Activated CD4-positive, alpha-beta memory T cell treated with anti-CD3 and anti-CD28 coated beads, Interleukin-2, amount 10 ng/mL, durations not matched to agents 7 days and 5 days (primary cell): ENCODE measurements around the gene FMNL2. TPM values are rescaled to one million over a fixed set of nuclear protein-coding genes. Genes with fewer than 3 reads are reported as not detected.

Experiments
- CTCF ChIA-PET: fragments of 350-600 bp; sonication (Branson Sonifier 250); formaldehyde crosslinking; loops from one replicate; lab custom pipeline; 2021; ENCODE audit warnings: antibody characterized with exemption, inconsistent platforms; lab: Charles Lee
- POLR2A ChIA-PET: fragments of 350-600 bp; sonication (Branson Sonifier 250); formaldehyde crosslinking; loops from one replicate; lab custom pipeline; 2021; ENCODE audit warnings: antibody characterized with exemption; lab: Charles Lee
- DNase-seq: peaks from one replicate; pipeline ENCODE4 v3.0.0-alpha.2; 2020
- H3K27ac Mint-ChIP-seq: one replicate; pipeline ENCODE4 v1.8.0; 2021; ENCODE audit warnings: mild to moderate bottlenecking, mixed read lengths
- H3K27me3 Mint-ChIP-seq: one replicate; pipeline ENCODE4 v1.8.0; 2021; ENCODE audit warnings: mixed read lengths
- H3K36me3 Mint-ChIP-seq: one replicate; pipeline ENCODE4 v1.8.0; 2021; ENCODE audit warnings: low read depth, mixed read lengths
- H3K4me1 Mint-ChIP-seq: one replicate; pipeline ENCODE4 v1.8.0; 2021; ENCODE audit warnings: mixed read lengths
- H3K4me3 Mint-ChIP-seq: one replicate; pipeline ENCODE4 v1.8.0; 2021; ENCODE audit warnings: mild to moderate bottlenecking, mixed read lengths
- H3K9me3 Mint-ChIP-seq: one replicate; pipeline ENCODE4 v1.8.0; 2021; ENCODE audit warnings: mixed read lengths
- total RNA-seq, 2 experiments: library from RNA; stranded (reverse); gene quantifications; one replicate each; pipeline ENCODE4 v1.2.3, GENCODE V29; 2021

FMNL2 gene
- total RNA-seq, 2 experiments from 2014 or later: 1.0 to 1.1 TPM

- DNase-seq: no peak
- H3K4me3 Mint-ChIP-seq: no peak overlapping the region
- ChIA-PET CTCF (interaction anchor here (1.3 kb wide), 1 partner anchor 18 kb away, joined by 5 read pairs; no protein-coding TSS in a partner anchor), POLR2A (no interaction called here)
- no peaks in the 10 kb centered on the region for H3K9me3 Mint-ChIP-seq
- peaks cover 2% of the 10 kb centered on the region for H3K4me1 Mint-ChIP-seq
- H3K27ac Mint-ChIP-seq: no peak overlapping the region
- no peaks in the 10 kb centered on the region for H3K36me3 Mint-ChIP-seq
- peaks cover 2% of the 10 kb centered on the region for H3K27me3 Mint-ChIP-seq
Measured at GRCh38 chr2:152618193-152618564, 283.2 kb downstream of the FMNL2 start.

GRCh38 chr2:152620208-152620607 is 285.2 kb downstream of the FMNL2 start:
- H3K36me3 Mint-ChIP-seq: no peaks in the 10 kb centered on the region
- H3K27ac Mint-ChIP-seq: no peak overlapping the region
- peaks cover 2% of the 10 kb centered on the region for H3K27me3 Mint-ChIP-seq
- H3K9me3 Mint-ChIP-seq: no peaks in the 10 kb centered on the region
- ChIA-PET POLR2A (no interaction called here), CTCF (no interaction called here)
- DNase-seq: no peak
- peaks cover 1% of the 10 kb centered on the region for H3K4me1 Mint-ChIP-seq
- H3K4me3 Mint-ChIP-seq: no peak overlapping the region

DNA sequence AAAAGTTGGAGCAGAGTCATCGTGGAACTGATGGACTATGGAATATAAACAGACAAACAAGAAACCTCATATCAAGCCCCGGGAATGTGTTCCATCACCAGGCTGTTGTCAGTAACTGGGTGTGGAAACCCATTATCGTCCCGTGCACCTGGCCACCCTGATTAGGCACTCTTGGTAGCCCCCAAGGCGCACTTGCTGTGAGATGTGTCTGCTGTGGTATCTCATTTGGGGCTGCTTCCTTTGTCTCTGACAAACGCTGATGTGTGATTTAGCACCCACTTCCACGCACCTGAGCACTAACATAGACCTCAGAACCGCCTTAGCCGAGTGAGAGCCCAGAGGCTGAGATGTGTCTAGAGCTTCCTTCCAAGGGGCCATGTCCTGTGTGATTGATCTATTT is 286.0 kb downstream of the FMNL2 start:
- no peaks in the 10 kb centered on the region for H3K9me3 Mint-ChIP-seq
- peaks cover 5% of the 10 kb centered on the region for H3K27me3 Mint-ChIP-seq
- no peak for DNase-seq
- ChIA-PET CTCF (no interaction called here), POLR2A (no interaction called here)
- H3K27ac Mint-ChIP-seq: no peak overlapping the region
- H3K36me3 Mint-ChIP-seq: no peaks in the 10 kb centered on the region
- H3K4me3 Mint-ChIP-seq: no peak overlapping the region
- H3K4me1 Mint-ChIP-seq: peaks cover 1% of the 10 kb centered on the region

GRCh38 chr2:152622219-152622618 is 287.2 kb downstream of the FMNL2 start:
- H3K27ac Mint-ChIP-seq: no peak overlapping the region
- H3K4me3 Mint-ChIP-seq: no peak overlapping the region
- DNase-seq: no peak
- H3K4me1 Mint-ChIP-seq: peaks cover 1% of the 10 kb centered on the region
- no peaks in the 10 kb centered on the region for H3K36me3 Mint-ChIP-seq
- H3K9me3 Mint-ChIP-seq: no peaks in the 10 kb centered on the region
- peaks cover 4% of the 10 kb centered on the region for H3K27me3 Mint-ChIP-seq
- CTCF ChIA-PET: no interaction called here
- POLR2A ChIA-PET: no interaction called here

DNA sequence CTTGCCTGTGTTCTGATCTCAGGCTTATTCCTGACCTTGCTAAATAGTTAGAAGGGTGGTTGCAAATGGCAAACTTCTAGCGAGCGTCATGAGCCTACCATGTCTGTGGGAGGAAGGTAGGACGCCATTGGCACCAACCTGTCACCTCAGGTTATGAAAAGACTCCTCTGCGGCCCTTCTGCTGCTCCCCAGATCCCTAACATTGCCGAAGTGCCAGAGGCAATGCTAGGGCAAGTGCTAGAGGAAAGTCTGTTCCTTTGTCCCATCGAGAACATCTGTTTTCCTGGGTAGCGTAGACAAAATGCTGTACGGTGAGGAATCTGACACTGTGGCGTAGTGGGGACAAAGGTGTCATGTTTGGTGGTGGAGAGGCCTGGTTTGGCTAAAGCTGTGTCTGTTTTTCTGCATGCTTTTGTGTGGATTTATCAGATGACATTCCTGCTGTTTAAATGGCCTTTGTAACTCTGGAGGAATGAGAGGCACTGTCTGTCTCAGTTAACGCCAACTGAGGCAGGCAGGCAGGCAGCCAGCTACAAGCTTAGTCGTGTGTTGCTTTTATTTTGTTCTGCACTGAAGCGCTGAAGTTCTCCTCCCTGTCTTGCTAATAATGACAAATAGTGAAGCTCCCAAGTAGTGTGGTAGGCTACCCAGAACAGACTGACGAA is 288.2 kb downstream of the FMNL2 start:
- no peak overlapping the region for H3K27ac Mint-ChIP-seq
- no peaks in the 10 kb centered on the region for H3K36me3 Mint-ChIP-seq
- H3K27me3 Mint-ChIP-seq: peaks cover 4% of the 10 kb centered on the region
- CTCF ChIA-PET: no interaction called here
- H3K4me1 Mint-ChIP-seq: peaks cover 1% of the 10 kb centered on the region
- no peaks in the 10 kb centered on the region for H3K9me3 Mint-ChIP-seq
- no peak overlapping the region for H3K4me3 Mint-ChIP-seq
- no peak for DNase-seq
- POLR2A ChIA-PET: no interaction called here

DNA sequence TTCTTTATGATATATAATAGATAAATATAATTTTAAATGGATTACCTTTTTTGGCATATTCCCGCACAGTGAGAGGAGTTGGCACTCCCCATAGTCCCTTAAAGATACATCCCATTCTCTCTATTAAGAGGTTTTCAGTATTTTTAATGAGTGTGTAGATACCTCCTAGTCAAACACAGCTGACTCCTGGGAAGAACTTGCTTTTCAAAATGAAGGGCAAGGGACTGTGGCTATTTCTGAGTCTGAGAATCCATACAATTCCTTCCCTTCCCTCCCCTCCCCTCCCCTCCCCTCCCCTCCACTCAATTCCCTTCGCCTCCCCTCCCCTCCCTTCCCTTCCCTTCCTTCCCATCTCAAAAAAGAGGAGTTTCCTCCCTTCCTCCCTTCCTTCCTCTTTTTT is 288.8 kb downstream of the FMNL2 start:
- ChIA-PET POLR2A (no interaction called here), CTCF (no interaction called here)
- H3K27me3 Mint-ChIP-seq: peaks cover 4% of the 10 kb centered on the region
- no peaks in the 10 kb centered on the region for H3K36me3 Mint-ChIP-seq
- H3K9me3 Mint-ChIP-seq: no peaks in the 10 kb centered on the region
- no peak overlapping the region for H3K27ac Mint-ChIP-seq
- no peak overlapping the region for H3K4me3 Mint-ChIP-seq
- no peak for DNase-seq
- H3K4me1 Mint-ChIP-seq: peaks cover 2% of the 10 kb centered on the region

GRCh38 chr2:152624805-152625204 is 289.8 kb downstream of the FMNL2 start:
- Mint-ChIP-seq H3K27me3 (peaks cover 6% of the 10 kb centered on the region), H3K4me3 (no peak overlapping the region), H3K9me3 (no peaks in the 10 kb centered on the region), H3K27ac (no peak overlapping the region), H3K4me1 (peaks cover 12% of the 10 kb centered on the region), H3K36me3 (no peaks in the 10 kb centered on the region)
- POLR2A ChIA-PET: no interaction called here
- CTCF ChIA-PET: interaction anchor here (1.1 kb wide), 1 partner anchor 10 kb away, joined by 8 read pairs; no protein-coding TSS in a partner anchor
- no peak for DNase-seq

DNA sequence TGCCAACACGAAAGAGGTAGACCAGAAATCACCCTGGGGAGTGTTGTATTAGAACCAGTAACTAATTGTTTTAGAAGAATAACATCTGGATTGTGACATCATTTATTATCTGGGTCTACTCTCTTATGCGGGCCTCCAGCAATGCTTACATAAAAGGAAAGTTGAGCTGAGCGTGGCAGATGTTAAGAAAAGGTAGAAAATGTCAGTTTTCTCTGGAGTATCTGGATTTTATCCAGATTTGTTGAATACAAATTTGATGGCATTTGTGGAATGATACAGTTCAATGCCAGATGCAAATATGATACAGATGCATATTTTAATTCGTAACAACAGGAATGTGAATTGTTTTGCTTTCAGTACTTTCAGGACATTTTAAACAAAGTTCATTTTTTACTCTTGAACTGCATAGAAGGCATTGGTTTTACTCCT is 292.0 kb downstream of the FMNL2 start:
- H3K4me1 Mint-ChIP-seq: peaks cover 13% of the 10 kb centered on the region
- POLR2A ChIA-PET: no interaction called here
- CTCF ChIA-PET: interaction anchor here (1.4 to 2.5 kb wide), 2 partner anchors 9 to 451 kb away, joined by 4 to 14 read pairs; no protein-coding TSS in a partner anchor

GRCh38 chr2:152627351-152627957 is 292.5 kb downstream of the FMNL2 start:
- Mint-ChIP-seq H3K27ac (no peak overlapping the region), H3K9me3 (no peaks in the 10 kb centered on the region), H3K27me3 (peaks cover 6% of the 10 kb centered on the region), H3K36me3 (no peaks in the 10 kb centered on the region), H3K4me1 (peaks cover 13% of the 10 kb centered on the region), H3K4me3 (no peak overlapping the region)
- POLR2A ChIA-PET: no interaction called here
- DNase-seq: no peak
- CTCF ChIA-PET: interaction anchor here (0.6 to 2.5 kb wide), 4 partner anchors 8 to 460 kb away, joined by 3 to 14 read pairs (median 4); no protein-coding TSS in a partner anchor

More for the DNA sequence above, 292.0 kb downstream of the FMNL2 start:
- H3K9me3 Mint-ChIP-seq: no peaks in the 10 kb centered on the region
- H3K36me3 Mint-ChIP-seq: no peaks in the 10 kb centered on the region
- H3K4me3 Mint-ChIP-seq: no peak overlapping the region
- no peak overlapping the region for H3K27ac Mint-ChIP-seq
- peaks cover 6% of the 10 kb centered on the region for H3K27me3 Mint-ChIP-seq
- DNase-seq: no peak

DNA sequence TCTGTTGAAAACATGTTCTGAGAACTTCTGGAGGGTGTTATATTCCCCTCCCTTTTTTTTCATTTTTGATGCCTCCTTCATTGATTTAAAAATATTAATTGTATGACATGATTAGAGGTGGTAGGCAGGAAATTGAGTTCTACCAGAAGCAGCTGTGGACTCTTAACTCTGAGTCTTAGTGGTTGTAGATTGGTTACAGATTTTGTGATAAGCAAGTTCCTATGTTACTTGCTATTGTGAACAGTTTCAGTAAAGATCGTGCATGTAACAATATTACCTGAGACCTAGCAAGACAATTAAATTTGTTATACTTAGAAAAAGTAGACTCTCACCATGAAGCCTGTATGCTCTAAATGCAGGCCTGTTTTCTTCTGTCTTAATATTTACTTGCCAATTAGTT is 294.2 kb downstream of the FMNL2 start:
- POLR2A ChIA-PET: no interaction called here
- Mint-ChIP-seq H3K4me3 (no peak overlapping the region), H3K27me3 (peaks cover 6% of the 10 kb centered on the region), H3K4me1 (peaks cover 13% of the 10 kb centered on the region), H3K27ac (no peak overlapping the region), H3K36me3 (no peaks in the 10 kb centered on the region), H3K9me3 (no peaks in the 10 kb centered on the region)
- DNase-seq: no peak
- CTCF ChIA-PET: no interaction called here

DNA sequence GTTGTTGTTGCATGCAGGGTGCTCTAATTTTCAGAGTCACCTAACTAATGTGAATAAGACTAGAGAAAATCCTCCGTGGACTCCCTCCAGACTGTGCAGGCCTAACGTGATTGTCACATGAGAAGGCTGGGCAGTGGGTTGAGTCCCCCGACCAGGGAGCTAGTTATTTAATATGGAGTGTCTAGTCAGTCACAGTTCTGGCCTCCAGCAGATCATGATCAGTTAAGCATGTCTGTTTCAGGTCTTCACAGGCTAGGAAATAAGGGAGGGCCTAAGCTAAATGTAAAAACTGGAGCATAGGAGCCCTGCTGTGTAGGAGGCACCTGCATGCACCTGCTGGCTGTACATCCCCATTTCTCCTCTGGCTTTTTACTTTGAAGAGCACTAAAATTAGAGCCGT is 295.5 kb downstream of the FMNL2 start:
- no peak for DNase-seq
- ChIA-PET POLR2A (no interaction called here), CTCF (interaction anchor here (0.6 to 1.0 kb wide), 4 partner anchors 9 to 847 kb away, joined by 3 to 4 read pairs (median 3); partner anchors contain the start of gene STAM2)
- Mint-ChIP-seq H3K4me1 (peaks cover 11% of the 10 kb centered on the region), H3K27me3 (peaks cover 4% of the 10 kb centered on the region), H3K4me3 (no peak overlapping the region), H3K36me3 (no peaks in the 10 kb centered on the region), H3K9me3 (no peaks in the 10 kb centered on the region), H3K27ac (no peak overlapping the region)

- Mint-ChIP-seq H3K36me3 (no peaks in the 10 kb centered on the region), H3K27me3 (peaks cover 3% of the 10 kb centered on the region), H3K27ac (no peak overlapping the region), H3K4me1 (peaks cover 11% of the 10 kb centered on the region), H3K9me3 (no peaks in the 10 kb centered on the region), H3K4me3 (no peak overlapping the region)
- ChIA-PET CTCF (interaction anchor here (5.6 kb wide), 1 partner anchor 456 kb away, joined by 58 read pairs; the partner anchor contains the start of gene STAM2), POLR2A (no interaction called here)
- DNase-seq: no peak
Measured at GRCh38 chr2:152632736-152633135, 297.8 kb downstream of the FMNL2 start.

- POLR2A ChIA-PET: interaction anchor here (1.2 to 2.1 kb wide), 4 partner anchors 8 to 460 kb away, joined by 3 to 8 read pairs (median 4); partner anchors contain the start of genes PRPF40A and STAM2
- H3K36me3 Mint-ChIP-seq: no peaks in the 10 kb centered on the region
- no peaks in the 10 kb centered on the region for H3K4me1 Mint-ChIP-seq
- H3K9me3 Mint-ChIP-seq: no peaks in the 10 kb centered on the region
- H3K27me3 Mint-ChIP-seq: peaks cover 1% of the 10 kb centered on the region
- no peak overlapping the region for H3K27ac Mint-ChIP-seq
- CTCF ChIA-PET: interaction anchor here (0.8 to 5.6 kb wide), 25 partner anchors 9 to 610 kb away, joined by 3 to 58 read pairs (median 6); partner anchors contain the start of genes PRPF40A and STAM2
- DNase-seq: peak; percentile 68
- H3K4me3 Mint-ChIP-seq: no peak overlapping the region
Measured at GRCh38 chr2:152635635-152636298, 300.8 kb downstream of the FMNL2 start.
